Epithelial cell of esophagus (primary cell): ENCODE data around the gene ZNF296.
"Not testable (repeated sequence)": the region's sequence is repeated elsewhere in the genome, so short reads cannot be mapped to it uniquely, and the experiment has no call there.

Experiments
- DNase-seq: peaks from one replicate; pipeline ENCODE4 v3.0.0; 2010; ENCODE audit warnings: low read depth
- H3K4me3 ChIP-seq: 2 replicates; pipeline ENCODE4 v1.5.1; 2011; ENCODE audit warnings: mild to moderate bottlenecking, low read length, control low read depth
- CTCF ChIP-seq: IDR thresholded peaks from 2 replicates; pipeline ENCODE4 v1.5.1; 2011; ENCODE audit warnings: low read depth, mild to moderate bottlenecking, low read length, control low read depth, inconsistent platforms; ENCODE audit not compliant: insufficient read depth; ENCODE audit errors: missing control alignments

Gene ZNF296

GRCh38 chr19:45113628-45114027 lies 37.4 kb upstream of the ZNF296 start:
- DNase-seq: no peak
- TF ChIP-seq CTCF: no peak
- H3K4me3 ChIP-seq: no peak overlapping the region

- TF ChIP-seq CTCF: no peak
- H3K4me3 ChIP-seq: no peak overlapping the region
- DNase-seq: no peak
Observed at GRCh38 chr19:45112111-45112827, 36.0 kb upstream of the ZNF296 start.

- no peak for DNase-seq
- no peak for TF ChIP-seq CTCF
- no peak overlapping the region for H3K4me3 ChIP-seq
Observed at GRCh38 chr19:45110851-45111266, 34.6 kb upstream of the ZNF296 start.

GRCh38 chr19:45107621-45108150 lies 31.4 kb upstream of the ZNF296 start:
- DNase-seq: no peak
- H3K4me3 ChIP-seq: no peak overlapping the region
- TF ChIP-seq CTCF: no peak

- not testable (repeated sequence) for H3K4me3 ChIP-seq, DNase-seq
Observed at GRCh38 chr19:45106363-45106762, 30.1 kb upstream of the ZNF296 start.

GRCh38 chr19:45104658-45105349 lies 28.5 kb upstream of the ZNF296 start:
- no peak for DNase-seq
- TF ChIP-seq CTCF: no peak
- no peak overlapping the region for H3K4me3 ChIP-seq

GRCh38 chr19:45103508-45104319 lies 27.4 kb upstream of the ZNF296 start:
- DNase-seq: no peak
- no peak overlapping the region for H3K4me3 ChIP-seq
- TF ChIP-seq CTCF: no peak
